MM.1S (cell line): ENCODE data around the gene KCNJ6.

Experiments used
- DNase-seq: peaks from one replicate; pipeline ENCODE4 v3.0.0-alpha.2; 2015
- H2AFZ ChIP-seq: fragments of 300-600 bp; sonication (generic); 2 replicates; pipeline ENCODE4 v1.6.0; 2016; ENCODE audit warnings: antibody characterized with exemption, low read length
- H3F3A ChIP-seq: fragments of 300-600 bp; sonication (generic); 2 replicates; pipeline ENCODE4 v1.6.1; 2016; ENCODE audit warnings: mild to moderate bottlenecking, antibody characterized with exemption, low read length, moderate library complexity, mixed read lengths; ENCODE audit not compliant: insufficient read depth
- H3K27ac ChIP-seq: fragments of 300-600 bp; sonication (generic); 2 replicates; pipeline ENCODE4 v1.5.1; 2016; ENCODE audit warnings: mild to moderate bottlenecking, low read length
- H3K27me3 ChIP-seq: fragments of 300-600 bp; sonication (generic); replicated peaks from 2 replicates; pipeline ENCODE4 v1.6.0; 2016; ENCODE audit warnings: low read length; ENCODE audit not compliant: insufficient read depth
- H3K36me3 ChIP-seq: fragments of 300-600 bp; sonication (generic); replicated peaks from 2 replicates; pipeline ENCODE4 v1.6.1; 2016; ENCODE audit warnings: mild to moderate bottlenecking, low read length, mixed read lengths; ENCODE audit not compliant: insufficient read depth
- H3K4me1 ChIP-seq: fragments of 300-600 bp; sonication (generic); 2 replicates; pipeline ENCODE4 v1.6.1; 2016; ENCODE audit warnings: low read length, mixed read lengths
- H3K4me2 ChIP-seq: fragments of 300-600 bp; sonication (generic); 2 replicates; pipeline ENCODE4 v1.6.0; 2016; ENCODE audit warnings: low read depth, low read length
- H3K4me3 ChIP-seq: fragments of 300-600 bp; sonication (generic); 2 replicates; pipeline ENCODE4 v1.5.1; 2016; ENCODE audit warnings: low read length, mixed read lengths
- H3K79me2 ChIP-seq: fragments of 300-600 bp; sonication (generic); 2 replicates; pipeline ENCODE4 v1.6.1; 2016; ENCODE audit warnings: mixed run types, low read length, mixed read lengths
- H3K9ac ChIP-seq: fragments of 300-600 bp; sonication (generic); 2 replicates; pipeline ENCODE4 v1.6.1; 2016; ENCODE audit warnings: low read length, mixed read lengths
- H3K9me2 ChIP-seq: fragments of 300-600 bp; sonication (generic); replicated peaks from 2 replicates; pipeline ENCODE4 v1.6.1; 2016; ENCODE audit warnings: mild to moderate bottlenecking, low read length, mixed read lengths; ENCODE audit not compliant: insufficient read depth
- H3K9me3 ChIP-seq: fragments of 300-600 bp; sonication (generic); replicated peaks from 2 replicates; pipeline ENCODE4 v1.6.1; 2016; ENCODE audit warnings: mild to moderate bottlenecking, low read length, mixed read lengths; ENCODE audit not compliant: insufficient read depth
- H4K20me1 ChIP-seq: fragments of 300-600 bp; sonication (generic); 2 replicates; pipeline ENCODE4 v1.6.1; 2016; ENCODE audit warnings: mild to moderate bottlenecking, low read length, moderate library complexity, mixed read lengths; ENCODE audit not compliant: insufficient read depth
- EZH2 ChIP-seq: fragments of 300-600 bp; sonication (generic); optimal IDR thresholded peaks from 2 replicates; pipeline ENCODE3; 2017; ENCODE audit warnings: low read depth, mild to moderate bottlenecking, antibody characterized with exemption, low read length, mixed read lengths
- EZH2phosphoT487 ChIP-seq: fragments of 300-600 bp; sonication (generic); IDR thresholded peaks from 2 replicates; pipeline ENCODE4 v1.6.1; 2018; ENCODE audit warnings: antibody characterized with exemption, low read length
- TF ChIP-seq, protein P1 (sequence below): fragments of 300-600 bp; sonication (generic); IDR thresholded peaks from 2 replicates; pipeline ENCODE4 v1.5.1; 2016; ENCODE audit warnings: antibody characterized with exemption, low read length, mixed read lengths

KCNJ6 gene

DNA sequence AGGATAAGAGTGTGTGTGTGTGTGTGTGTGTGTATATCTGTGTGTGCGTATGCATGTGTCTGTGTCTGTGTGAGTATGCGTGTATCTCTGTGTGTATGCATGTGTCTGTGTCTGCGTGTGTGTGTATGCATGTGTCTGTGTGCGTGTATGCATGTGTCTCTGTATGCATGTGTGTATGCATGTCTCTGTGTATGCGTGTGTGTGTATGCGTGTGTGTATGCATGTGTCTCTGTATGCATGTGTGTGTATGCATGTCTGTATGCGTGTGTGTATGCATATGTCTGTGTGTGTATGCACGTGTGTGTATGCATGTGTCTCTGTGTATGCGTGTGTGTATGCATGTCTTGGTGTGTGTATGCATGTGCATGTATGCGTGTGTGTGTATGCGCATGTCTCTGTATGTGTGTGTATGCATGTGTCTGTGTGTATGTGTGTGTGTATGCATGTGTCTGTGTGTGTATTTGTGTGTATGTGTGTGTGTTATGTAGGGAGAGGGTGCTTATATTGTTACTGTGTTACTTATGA is 301.8 kb downstream of the KCNJ6 start:
- no peaks in the 10 kb centered on the region for H3K79me2 ChIP-seq
- H3K36me3 ChIP-seq, result no peaks in the 10 kb centered on the region
- no peak overlapping the region for H3K4me2 ChIP-seq
- H3K4me3 ChIP-seq, result no peak overlapping the region
- no peak overlapping the region for H3K27ac ChIP-seq
- H4K20me1 ChIP-seq, result no peaks in the 10 kb centered on the region
- H3K9ac ChIP-seq, result no peak overlapping the region
- H3K9me2 ChIP-seq, result no peaks in the 10 kb centered on the region
- no peak overlapping the region for H2AFZ ChIP-seq
- no peaks in the 10 kb centered on the region for H3K4me1 ChIP-seq
- no peak for DNase-seq
- TF ChIP-seq EZH2 (no peak), EZH2phosphoT487 (no peak)
- TF ChIP-seq, protein P1, sequence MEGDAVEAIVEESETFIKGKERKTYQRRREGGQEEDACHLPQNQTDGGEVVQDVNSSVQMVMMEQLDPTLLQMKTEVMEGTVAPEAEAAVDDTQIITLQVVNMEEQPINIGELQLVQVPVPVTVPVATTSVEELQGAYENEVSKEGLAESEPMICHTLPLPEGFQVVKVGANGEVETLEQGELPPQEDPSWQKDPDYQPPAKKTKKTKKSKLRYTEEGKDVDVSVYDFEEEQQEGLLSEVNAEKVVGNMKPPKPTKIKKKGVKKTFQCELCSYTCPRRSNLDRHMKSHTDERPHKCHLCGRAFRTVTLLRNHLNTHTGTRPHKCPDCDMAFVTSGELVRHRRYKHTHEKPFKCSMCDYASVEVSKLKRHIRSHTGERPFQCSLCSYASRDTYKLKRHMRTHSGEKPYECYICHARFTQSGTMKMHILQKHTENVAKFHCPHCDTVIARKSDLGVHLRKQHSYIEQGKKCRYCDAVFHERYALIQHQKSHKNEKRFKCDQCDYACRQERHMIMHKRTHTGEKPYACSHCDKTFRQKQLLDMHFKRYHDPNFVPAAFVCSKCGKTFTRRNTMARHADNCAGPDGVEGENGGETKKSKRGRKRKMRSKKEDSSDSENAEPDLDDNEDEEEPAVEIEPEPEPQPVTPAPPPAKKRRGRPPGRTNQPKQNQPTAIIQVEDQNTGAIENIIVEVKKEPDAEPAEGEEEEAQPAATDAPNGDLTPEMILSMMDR, result no peak
- H3K9me3 ChIP-seq, result no peaks in the 10 kb centered on the region
- no peaks in the 10 kb centered on the region for H3K27me3 ChIP-seq
- H3F3A ChIP-seq, result no peaks in the 10 kb centered on the region

DNA sequence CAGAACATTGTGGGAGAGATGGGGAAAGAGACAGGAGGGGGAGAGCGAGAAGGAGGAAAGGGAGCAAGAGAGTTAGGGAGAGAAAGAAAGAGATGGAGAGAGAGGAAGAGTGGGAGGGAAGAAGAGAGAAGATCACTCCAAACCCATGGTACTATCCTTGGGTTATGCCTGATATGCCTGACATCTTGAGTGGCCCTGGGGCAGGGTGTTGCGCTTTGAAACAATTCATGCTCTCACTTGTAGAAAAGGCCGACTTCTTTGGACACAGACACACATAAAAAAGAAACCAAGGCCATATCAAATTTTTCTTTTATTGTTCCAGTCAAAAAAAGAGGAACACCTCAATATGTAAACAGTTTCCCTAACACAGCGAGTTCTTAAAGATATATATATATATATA is 309.2 kb downstream of the KCNJ6 start:
- Histone ChIP-seq H3K4me1 (no peaks in the 10 kb centered on the region), H3F3A (no peaks in the 10 kb centered on the region), H3K79me2 (no peaks in the 10 kb centered on the region), H3K4me2 (no peak overlapping the region), H3K9me2 (no peaks in the 10 kb centered on the region), H3K27ac (no peak overlapping the region), H2AFZ (no peak overlapping the region), H3K9ac (no peak overlapping the region), H4K20me1 (no peaks in the 10 kb centered on the region), H3K36me3 (no peaks in the 10 kb centered on the region), H3K27me3 (no peaks in the 10 kb centered on the region), H3K9me3 (no peaks in the 10 kb centered on the region), H3K4me3 (no peak overlapping the region)
- no peak for DNase-seq
- TF ChIP-seq EZH2phosphoT487, result no peak
- TF ChIP-seq, protein P1, result no peak
- TF ChIP-seq EZH2, result no peak

DNA sequence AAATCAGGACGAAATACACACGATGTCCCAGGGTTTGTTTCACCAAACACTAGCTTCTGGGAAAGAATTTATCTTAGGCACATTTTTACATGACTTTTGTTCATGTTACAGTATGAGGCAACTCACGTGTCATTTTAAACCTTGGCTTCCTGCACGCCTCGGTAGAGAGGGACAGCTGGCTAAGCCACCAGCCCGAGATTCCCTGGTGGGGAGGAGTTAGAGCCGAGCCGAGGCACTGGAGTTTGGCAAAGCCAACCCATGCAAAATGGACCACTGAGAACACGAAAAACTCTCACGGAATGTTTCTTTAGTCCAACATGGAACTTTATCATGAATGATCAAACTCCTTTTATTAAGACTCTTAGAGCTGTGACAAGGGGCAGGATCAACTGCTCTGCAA is 309.7 kb downstream of the KCNJ6 start:
- H3K9me3 ChIP-seq, result no peaks in the 10 kb centered on the region
- no peaks in the 10 kb centered on the region for H3K36me3 ChIP-seq
- H3K4me3 ChIP-seq, result no peak overlapping the region
- H3F3A ChIP-seq, result no peaks in the 10 kb centered on the region
- DNase-seq, result no peak
- no peaks in the 10 kb centered on the region for H3K4me1 ChIP-seq
- H3K4me2 ChIP-seq, result no peak overlapping the region
- H3K9ac ChIP-seq, result no peak overlapping the region
- H3K9me2 ChIP-seq, result no peaks in the 10 kb centered on the region
- no peak overlapping the region for H2AFZ ChIP-seq
- no peaks in the 10 kb centered on the region for H3K27me3 ChIP-seq
- H3K27ac ChIP-seq, result no peak overlapping the region
- TF ChIP-seq EZH2phosphoT487, result no peak
- TF ChIP-seq, protein P1, result no peak
- TF ChIP-seq EZH2, result no peak
- no peaks in the 10 kb centered on the region for H3K79me2 ChIP-seq
- no peaks in the 10 kb centered on the region for H4K20me1 ChIP-seq
